NCI-H510A (cell line): ENCODE results near the gene LSM14B.
"Not testable (repeated sequence)": the region's sequence is repeated elsewhere in the genome, so short reads cannot be mapped to it uniquely, and the experiment has no call there.

Experiments used
- DNase-seq: peaks from one replicate; lab custom pipeline; 2025; lab: John Stamatoyannopoulos, UW

LSM14B gene

DNA sequence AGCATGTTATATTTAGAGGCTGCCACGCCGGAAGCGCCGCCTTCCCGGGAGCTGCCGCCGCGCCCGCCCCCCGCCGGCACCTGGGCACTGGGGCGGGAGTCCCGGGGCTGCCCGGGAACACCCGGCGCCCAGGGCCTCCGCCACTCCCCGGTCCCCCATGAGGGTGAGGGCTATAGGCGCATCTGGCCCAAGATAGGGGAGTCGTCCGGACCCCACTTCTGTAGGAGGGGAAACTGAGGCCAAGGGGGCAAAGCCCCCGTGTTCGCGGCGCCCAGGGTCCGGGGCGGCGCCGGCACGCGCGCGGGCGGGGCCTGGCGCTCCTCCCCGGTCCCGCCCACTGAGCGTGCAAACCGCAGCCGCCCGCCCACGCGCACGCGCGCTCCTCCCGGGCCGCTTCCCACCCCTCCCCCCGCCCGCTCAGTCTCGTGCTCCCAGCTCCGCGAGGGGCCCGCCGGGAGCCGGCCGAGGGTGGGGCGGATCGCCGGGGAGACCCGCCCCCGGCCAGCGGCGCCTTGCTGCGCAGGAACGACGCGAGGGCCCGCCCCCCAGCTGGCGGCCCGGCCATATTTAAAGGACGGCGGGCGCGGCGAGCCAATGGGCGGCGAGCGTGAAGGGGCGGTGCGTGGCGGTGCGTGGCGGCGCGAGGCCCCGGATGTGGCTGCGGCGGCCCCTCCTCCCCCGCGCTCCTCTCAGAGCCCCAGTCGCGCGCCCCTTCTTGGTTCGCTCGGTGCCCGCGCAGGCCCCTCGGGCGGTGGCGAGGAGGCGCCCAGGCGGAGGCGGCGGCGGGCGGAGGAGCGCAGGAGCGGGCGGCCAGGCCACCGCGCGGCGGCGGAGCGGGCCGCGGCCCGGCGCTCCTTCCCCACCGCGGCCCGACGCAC lies at the start of gene LSM14B:
Gene LSM14B, plus strand, starts transcription at position 700 of the 878 bp plus-strand sequence. CDS start 192 bp downstream, outside the sequence.
- DNase-seq = peak; percentile 90

DNA sequence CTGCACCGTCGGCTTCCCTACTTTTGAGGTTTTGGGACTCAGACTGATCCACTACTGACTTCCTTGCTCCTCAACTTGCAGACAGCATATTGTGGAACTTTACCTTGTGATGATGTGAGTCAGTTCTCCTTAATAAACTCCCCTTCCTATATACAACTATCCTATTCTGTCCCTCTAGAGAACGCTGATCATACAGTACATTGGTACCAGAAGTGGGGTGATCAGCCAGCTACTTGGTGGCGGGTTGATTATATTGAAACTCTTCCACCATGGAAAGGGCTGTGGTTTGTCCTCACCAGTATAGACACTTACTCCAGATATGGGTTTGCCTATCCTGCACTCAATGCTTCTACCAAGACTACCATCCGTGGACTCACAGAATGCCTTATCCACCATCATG lies 49.0 kb upstream of the LSM14B start:
- DNase-seq = no peak

DNA sequence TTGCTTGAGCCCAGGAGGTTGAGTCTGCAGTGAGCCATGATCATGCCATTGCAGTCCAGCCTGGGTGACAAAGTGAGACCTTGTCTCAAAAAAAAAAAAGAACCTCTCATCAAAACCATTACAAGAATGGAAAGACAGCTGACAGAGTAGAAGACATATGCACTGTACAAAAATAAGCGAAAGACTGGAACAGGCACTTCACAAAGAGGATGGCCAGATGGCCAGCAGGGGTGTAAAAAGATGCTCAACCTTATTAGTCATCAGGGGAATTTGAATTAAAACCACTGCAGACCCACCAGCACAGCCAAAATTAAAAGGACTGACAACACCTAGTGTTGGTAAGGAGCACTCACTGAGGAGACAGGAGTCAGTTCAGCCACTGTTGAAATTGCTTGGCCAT lies 43.1 kb upstream of the LSM14B start:
- no peak for DNase-seq

DNA sequence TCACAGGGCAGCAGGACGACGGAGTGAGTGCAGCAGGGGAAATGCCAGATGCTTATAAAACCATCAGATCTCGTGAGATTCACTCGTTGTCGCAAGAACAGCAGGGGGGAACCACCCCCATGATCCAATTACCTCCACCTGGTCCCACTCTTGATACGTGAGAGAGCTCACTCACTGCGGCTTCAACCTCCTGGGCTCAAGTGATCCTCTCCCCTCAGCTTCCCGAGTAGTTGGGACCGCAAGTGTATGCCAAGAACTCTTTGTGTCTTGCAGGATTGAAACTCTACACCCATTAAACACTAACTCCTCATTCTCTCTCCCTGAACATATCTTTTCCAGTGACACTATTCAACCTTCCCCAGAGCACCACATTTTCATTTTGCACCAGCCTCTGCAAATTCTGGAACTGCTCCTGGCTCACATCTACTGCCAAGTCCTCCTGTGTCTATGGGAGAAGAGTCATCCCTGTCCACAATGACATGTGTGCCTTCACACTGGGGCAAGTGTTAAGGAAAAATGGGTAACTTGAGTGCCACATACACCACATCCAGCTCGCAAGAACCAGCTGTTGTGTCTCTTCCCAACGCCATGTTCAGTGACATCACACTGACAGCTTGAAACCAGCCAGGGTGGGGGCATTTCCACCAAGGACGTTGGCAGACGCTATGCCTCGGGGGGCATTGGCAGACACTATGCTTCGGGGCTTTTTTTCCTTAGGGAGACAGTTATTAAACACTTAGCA lies 41.9 kb upstream of the LSM14B start:
- DNase-seq = no peak

DNA sequence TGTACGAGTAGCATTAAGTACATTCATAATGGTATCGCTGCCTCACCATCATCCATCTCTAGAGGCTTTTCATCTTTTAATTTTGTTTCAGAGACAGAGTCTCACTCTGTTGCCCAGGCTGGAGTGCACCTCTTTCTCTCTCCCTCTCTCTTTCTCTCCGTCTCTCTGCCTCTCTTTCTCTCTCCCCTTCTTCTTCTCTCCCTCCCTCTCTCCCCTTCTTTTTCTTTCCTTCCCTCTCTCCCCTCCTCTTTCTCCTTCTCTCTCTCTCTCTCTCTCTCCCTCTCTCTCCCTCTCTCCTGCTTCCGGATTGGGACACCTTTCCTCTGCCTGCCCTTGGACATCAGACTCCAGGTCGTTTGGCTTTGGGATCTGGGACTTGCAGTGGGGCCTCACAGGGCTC lies 39.0 kb upstream of the LSM14B start:
- DNase-seq = no peak

DNA sequence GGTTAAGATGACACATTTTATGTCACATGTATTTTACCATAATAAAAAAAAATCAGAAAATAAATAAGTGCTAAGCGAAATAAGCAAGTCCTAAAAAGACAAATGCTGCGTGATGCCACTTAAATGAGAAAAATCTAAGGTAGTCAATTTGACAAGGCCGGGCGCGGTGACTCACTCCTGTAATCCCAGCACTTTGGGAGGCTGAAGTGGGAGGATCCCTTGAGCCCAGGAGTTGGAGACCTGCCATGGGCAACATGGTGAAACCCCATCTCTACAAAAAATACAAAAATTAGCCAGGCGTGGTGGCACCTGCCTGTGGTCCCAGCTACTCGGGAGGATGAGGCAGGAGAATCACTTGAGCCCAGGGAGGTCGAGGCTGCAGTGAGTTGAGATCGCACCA lies 38.1 kb upstream of the LSM14B start:
- DNase-seq = not testable (repeated sequence)

DNA sequence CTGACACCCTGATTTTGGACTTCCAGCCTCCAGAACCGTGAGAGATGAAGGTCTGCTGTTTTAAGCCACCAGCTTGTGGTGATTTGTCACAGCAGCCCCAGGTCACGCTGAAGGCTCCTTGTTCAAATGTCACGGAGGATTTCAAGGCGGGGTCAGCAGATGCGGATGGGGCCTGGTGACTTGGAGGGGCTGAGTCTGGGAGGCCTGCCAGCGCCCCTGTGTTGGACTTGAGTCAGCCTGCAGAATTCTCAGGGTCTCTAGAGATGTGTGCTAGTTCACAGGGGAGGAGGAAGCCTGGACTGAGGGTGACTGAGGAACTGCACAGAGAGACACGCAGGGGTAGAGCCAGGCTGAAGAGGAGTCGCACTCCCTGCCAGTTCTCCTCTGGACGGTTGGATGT lies 37.1 kb upstream of the LSM14B start:
- DNase-seq = no peak

DNA sequence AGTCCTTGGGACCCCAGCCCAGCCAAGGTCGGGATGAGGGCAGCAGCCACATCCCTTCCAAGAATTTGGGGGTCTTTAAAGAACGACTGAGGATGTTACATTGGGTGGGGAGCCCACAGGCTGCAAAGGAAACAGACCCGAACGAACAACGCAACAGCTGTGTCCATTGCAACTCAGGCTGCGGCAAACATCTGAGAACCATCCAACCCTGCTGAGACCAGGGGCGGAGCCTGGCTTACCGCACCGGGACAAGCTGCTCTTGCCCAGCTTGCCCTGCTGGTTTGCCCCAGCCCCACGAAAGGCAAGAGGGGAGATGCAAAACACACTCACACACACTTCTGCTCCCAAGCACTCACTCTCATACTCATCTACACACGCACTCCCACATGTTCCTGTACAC lies 35.0 kb upstream of the LSM14B start:
- no peak for DNase-seq

DNA sequence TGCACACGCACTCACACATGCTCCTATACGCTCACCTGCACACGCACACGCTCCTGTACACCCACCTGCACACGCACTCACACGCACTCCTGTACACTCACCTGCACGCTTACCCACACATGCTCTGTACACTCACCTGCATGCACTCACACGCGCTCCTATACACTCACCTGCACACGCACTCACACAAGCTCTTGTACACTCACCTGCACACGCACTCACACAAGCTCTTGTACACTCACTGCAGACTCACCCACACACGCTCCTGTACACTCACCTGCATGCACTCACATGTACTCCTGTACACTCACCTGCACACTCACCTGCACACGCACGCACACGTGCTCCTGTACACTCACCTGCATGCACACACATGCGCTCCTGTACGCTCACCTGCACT lies 34.6 kb upstream of the LSM14B start:
- no peak for DNase-seq

DNA sequence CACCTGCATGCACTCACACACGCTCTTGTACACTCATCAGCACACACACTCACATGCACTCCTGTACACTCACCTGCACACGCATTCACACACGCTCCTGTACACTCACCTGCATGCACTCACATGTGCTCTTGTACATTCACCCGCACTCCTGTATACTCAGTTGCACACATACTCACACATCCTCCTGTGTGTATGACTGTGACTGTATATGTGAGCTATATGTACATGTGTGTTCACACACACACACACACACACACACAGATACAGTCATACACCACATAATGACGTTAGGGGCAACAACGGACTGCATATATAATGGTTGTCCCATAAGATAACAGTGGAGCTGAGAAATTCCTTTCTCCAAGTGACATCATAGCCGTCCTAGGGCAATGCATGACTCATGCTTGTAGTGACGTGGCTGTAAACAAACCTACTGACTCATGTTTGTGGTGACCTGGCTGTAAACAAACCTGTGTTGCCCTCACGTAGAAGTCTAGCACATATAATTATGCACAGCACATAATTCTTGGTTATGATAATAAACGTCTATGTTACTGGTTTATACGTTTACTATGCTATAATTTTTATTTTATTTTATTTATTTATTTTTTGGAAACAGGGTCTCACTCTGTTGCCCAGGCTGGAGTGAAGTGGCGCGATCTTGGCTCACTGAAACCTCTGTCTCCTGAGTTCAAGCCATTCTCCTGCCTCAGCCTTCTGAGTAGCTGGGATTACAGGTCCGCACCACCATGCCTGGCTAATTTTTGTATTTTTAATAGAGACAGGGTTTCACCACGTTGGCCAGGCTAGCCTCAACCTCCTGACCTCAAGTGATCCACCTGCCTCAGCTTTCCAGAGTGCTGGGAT lies 33.8 kb upstream of the LSM14B start:
- DNase-seq = no peak

DNA sequence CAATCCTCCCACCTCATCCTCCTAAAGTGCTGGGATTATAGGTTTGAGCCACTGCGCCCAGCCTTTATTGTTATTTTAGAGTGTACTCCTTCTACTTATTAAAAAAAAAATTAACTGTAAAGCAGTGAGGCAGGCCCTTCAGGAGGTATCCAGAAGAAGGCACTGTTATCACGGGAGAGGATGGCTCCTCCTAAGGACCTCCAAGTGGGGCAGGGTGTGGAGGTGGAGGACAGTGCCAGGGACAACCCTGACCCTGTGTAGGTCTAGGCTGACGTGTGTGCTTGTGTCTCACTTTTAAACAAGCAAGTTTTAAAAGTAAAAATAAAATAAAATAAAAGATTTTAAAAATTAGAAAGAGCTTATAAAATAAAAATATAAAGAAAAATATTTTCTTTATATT lies 32.9 kb upstream of the LSM14B start:
- DNase-seq = no peak

DNA sequence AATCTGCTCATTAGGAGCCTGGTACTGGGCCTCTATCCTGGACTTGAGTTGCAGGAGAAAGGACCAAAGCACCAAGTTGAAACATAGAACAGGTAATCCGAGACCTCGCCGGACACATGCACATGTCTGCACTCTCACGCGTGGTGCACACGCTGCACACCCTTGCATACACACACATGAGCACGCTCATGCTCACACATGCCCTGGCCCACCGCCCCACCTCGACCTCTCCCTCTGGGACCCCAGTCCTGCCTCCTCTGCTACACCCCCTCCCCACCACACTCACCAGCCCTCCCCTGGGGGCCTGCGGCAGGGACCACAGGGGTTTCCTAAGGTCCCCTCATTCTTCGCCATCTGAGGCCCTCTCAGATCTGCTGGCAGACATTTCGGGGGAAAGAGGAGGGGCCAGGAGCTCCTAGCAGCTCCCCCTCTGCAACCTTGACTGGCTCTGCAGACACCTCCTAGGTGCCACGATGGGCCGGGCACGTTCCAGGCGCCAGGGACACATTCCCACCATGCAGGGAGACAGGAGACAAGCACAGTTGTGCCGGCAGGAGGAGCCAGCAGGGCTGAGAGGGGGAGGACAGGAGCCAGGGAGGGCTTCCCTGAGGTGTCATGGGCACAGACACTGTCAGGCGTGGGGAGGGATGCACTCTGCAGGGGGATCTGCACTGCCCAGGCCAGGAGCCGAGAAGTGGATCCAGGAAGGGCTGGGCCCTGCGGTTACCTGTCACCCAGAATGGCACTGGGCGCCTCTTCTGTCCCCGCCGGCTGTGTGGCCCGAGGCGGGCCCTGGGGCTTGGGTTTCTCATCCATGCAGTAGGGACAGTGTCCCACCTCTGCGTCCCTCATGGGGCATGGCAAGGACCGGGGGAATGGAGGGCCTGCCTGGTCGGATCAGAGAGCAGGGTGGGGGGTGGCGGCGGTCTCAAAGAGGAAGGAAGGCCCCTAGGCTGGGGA lies 25.6 kb upstream of the LSM14B start:
- DNase-seq = no peak

DNA sequence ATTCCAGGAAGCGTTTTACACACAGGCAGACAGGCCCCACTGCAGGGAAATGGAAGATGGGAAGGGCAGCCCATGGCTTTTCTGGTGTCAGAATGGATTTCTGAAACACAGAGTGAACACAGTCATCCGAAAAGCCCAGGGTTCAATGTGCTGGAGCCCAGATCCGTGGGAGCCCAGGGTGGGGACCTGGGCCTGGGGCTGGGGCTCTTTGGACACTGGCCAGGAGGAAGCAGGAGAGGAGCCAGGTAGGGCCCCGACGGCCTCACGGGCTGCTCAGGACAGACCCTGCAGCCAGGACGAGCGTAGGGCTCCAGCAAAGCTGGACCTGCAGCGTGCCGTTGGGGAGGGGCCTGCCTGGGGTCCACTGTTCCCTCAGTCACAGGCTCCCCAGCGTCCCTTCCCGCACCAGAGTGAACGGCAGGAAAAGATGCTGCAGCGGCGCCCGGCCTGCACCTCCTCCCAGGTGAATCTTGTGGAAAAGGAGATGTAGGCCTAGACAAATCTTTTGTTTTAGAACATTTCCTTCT lies 24.3 kb upstream of the LSM14B start:
- DNase-seq = no peak

DNA sequence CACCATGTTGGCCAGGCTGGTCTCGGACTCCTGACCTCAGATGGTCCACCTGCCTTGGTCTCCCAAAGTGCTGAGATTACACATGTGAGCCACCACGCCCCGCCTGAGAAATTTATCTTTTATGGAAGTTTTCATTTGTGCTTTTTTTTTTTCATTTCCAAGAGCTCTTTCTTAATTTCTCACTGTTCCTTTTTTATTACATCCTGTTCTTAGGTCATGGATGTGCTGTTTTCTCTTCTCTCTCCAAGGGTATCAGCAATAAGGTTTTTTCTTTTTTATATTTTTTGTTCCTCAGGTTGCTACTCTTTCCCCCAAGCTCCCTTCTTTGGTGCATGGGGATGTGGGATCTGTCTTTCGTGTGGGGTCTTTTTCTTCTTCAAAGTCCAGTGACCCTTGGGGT lies 21.2 kb upstream of the LSM14B start:
- DNase-seq = no peak

DNA sequence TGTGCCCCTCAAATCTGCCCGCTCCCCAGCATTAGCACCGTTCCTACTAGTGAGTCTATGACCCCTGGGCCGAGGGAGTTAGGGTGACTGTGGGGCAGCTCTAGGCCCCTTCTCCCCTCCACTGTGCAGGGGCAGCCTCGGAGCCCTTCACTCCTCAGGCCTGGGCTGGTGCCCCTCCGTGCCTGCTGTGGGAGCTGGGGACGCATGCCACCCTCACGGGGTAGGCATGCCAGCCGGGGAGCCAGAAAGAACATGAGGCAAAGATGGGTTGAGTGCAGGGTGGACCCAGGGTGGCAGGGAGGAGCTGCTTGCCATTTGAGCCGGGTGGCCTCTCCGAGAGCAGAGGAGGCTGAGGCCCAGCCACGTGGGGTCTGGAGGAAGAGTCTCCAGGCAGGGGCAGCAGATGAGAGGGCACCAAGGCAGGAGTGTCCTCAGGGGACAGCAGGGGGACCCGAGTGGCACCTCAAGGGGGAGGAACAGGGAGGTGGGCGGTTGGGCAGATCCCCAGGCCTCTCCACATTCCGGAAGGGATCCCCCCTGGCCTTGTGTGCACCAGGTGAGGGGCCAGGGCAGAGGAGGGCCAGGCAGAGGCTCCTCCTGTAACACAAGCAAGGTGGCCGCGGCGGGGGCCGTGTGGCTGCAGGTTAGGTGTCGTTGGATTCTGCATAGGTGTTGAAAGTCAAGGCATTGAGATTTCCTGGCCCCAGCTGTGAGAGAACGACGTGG lies 18.6 kb upstream of the LSM14B start:
- no peak for DNase-seq

DNA sequence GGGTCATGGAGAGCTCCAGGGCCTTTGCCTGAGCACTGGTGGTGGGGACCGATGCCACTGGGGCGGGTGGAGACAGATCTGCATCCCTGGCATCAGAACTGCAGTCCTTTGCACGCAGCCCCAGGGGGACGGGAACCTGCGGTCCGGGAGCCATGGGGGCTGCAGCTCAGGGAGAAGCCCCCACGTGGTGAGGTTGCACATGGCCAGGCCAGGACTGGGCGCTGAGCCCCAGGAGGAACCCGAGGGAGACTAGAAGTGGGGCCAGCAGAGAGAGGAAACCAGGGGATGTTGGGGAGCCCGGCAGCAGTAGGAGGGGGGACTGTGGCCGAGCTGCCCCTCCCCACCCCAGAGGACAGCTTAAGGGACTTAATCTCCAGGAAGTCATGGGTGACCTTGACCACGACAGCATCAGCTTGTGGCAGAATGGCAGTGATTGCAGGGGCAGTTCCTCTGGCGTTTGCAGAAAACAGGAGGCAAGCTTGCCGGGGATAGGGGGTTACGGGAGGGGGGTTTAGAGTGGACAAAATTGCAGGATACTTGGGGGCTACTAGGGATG lies 18.0 kb upstream of the LSM14B start:
- no peak for DNase-seq

DNA sequence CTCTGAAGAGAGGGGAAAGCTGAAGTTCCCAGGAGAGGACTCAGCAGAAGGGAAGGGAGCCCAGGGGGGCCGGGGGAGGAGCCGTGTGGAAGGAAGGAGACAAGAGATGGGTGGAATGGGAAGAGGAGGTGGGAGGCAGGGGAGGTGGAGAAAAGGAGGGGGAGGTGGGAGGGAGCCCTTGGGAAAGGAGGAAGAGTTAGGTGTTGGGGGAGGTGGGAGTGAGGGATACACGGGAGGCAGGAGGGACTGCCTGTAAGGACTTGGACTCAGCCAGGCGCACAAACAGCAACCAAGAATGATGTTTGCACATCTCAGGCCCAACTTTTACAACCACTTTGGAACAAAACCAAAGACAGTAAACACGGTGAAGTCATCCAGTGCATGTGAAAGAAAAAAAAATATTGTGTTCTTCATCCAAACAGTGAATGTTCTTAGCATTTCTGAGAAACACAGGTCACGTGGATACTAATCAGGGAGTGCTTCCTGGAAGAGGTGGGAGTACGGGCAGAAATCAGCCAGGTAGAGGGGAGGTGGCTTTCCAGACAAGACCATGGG lies 17.4 kb upstream of the LSM14B start:
- DNase-seq = no peak

DNA sequence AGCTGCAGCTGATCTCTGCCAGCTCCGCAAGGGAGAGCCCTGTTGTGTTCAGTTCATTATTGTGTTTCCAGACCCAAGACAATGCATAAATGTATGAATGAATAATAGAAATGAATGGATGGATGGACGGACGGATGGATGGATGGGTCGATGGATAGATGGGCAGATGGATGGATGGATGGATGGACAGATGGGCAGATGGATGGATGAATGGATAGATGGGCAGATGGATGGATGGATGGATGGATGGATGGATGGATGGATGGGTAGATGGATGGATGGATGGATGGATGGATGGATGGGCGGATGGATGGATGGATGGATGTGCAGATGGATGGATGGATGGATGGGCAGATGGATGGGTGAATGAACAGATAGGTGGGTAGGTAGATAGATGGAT lies 16.7 kb upstream of the LSM14B start:
- DNase-seq = no peak

DNA sequence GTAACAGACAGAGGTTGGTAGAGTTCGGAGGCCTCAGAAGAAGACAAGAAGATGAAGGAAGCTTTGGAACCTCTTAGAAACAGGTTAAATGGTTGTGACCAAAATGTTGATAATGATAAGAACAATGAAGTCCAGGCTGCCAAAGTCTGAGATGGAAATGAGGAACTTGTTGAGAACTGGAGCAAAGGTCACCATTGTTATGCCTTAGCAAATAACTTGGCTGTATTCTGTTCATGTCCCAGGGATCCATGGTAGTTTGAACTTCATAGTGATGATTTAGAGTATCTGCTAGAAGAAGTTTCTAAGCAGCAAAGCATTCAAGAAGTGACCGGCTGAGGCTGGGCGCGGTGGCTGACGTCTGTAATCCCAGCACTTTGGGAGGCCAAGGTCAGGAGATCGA lies 11.1 kb upstream of the LSM14B start:
- no peak for DNase-seq

DNA sequence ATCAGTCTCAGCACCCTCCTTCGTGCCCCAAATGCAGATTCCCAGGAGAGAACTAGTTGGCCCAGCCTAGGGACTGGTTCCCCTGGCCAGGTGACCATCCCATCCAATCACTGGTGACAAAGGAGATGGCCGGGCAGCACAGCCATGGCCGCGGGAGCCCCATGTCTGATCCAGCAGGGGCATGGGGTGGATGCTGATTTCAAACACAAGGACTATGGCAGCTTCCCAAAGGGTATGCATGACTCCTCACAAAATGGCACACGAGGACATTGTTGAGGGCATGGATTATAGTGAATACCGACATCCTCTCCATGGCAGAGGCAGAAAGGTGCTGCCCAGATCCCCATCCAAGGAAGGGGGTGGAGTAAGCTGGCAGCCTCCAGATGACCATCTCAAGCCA lies 9.9 kb upstream of the LSM14B start:
- DNase-seq = no peak
